Measurements from ENCODE around the gene POU2AF3.

GRCh38 chr11:111259896-111260295 lies 38.5 kb upstream of the POU2AF3 start:
- TF ChIP-seq POLR2A (IDR thresholded peaks at IDR 0.05) (no peak), CTCF (IDR thresholded peaks at IDR 0.05) (no peak)
